Measurements from ENCODE around the gene ANXA5.
"Not testable (repeated sequence)": the region's sequence is repeated elsewhere in the genome, so short reads cannot be mapped to it uniquely, and the experiment has no call there.

Gene ANXA5

DNA sequence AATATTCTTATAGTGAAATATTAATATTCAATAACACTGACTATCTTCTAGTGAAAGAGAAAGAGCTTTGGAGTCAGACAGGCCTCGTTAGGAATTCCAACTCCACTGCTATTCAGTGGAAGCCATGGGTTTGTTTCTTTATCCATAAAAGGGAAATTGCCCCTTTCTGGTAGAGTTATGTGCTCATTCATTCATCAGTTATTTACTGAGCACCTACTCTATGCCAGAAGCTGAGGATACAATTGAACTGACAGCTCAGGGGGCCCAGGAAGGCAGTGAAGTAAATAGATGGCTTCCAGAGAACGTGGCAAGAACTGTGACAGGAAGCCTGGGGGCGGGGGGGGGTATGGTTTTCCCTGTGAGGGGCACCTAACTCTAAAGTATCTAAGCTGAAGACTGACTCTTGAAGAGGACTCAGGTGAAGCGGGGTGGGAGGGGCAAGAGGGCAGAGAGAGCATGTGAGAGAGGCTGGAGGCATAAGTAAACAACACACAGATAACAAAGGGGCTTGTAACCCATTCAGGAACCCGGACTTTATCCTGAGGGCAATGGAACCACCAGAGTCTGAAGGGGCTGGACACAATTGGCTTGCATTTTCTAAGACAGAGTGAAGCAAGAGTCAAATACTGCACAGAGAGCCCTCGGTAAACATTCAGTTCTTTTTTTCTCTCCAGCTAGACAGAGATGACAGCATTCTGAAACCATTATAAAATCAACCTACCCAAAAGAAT, 20.3 kb downstream of the ANXA5 start:
- DNase-seq, result no peak

DNA sequence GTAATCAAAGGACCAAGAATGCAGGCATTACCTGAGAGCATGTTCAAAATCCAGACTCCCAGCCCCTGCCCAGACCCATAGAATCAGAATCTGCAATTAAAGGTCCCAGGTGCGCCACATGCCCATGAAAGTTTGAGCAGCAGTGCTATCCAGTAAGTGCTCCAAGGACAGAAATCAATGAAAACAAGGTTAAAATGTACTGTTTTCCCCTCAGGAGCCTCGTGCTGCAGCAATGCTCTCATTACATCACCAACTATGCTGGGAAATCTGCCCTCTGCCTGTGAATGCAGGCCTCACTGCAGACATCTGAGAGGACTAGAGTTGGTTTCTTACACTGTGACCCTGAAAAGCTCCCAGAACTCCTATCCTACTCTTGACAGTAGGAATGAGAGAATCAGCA, 21.1 kb downstream of the ANXA5 start:
- no peak for DNase-seq

- DNase-seq, result no peak
Measured at GRCh38 chr4:121674696-121675095, 22.1 kb downstream of the ANXA5 start.

DNA sequence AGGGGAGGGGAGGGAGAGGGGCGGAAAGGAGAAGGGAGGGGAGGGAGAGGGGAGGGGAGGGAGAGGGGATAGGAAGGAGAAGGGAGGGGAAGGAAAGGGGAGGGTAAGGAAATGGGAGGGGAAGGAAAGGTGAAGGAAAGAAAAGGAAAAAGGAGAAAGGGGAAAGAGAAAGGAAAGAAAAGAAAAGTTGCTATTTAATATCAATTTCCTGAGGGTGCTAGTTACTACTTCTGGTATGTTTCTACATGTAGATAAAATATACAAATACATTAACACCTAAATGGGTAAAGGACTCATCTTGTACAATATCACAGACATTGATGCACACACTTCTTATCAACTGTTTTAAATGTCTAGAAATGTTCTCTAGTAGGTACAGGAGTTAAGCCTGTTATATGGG, 22.6 kb downstream of the ANXA5 start:
- DNase-seq, result no peak

GRCh38 chr4:121669163-121669550, 27.6 kb downstream of the ANXA5 start:
- DNase-seq, result no peak

- no peak for DNase-seq
Measured at GRCh38 chr4:121668368-121669162, 28.2 kb downstream of the ANXA5 start.

DNA sequence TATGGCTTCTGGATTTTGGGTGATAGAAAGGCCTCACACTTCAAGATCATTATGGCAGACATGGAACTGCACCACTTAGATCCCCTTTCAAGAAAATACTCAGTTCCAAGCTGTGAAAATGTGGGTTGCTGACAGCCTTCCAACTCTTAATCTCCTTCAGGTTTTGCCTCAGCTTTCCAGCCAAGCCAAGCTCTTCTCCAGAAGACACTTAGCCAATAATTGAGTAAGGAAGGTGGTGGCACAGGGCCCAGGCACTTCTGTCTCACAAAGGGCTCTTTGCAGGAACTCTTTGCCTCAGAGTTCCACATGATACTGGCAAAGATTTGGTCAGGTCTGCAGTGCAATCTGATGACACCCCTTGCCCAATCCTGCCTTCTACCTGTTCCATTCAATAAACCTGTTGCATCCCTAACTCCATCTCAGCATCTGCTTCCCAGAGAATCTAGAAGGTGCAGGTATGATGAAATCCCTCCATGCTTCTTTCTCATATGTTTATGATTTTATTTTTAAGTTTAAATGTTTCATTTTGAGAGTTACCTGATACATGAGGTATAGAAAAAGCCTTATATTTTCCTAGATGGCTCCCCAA, 30.6 kb downstream of the ANXA5 start:
- no peak for DNase-seq

DNA sequence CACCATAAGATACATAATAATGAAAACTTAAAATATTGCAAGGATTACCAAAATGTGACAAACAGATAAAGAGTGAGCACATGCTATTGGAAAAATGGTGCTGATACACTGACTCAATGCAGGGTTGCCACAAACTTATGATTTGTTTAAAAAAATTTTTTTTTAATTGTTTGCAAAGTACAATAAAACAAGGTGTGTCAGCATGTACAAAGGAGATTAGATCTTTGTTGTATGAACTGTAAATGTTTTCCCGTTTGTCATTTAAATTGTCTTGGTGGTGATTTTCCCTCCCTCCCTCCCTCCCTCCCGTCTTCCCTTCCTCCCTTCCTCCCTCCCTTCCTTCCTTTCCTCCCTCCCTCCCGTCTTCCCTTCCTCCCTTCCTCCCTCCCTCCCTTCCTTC, 31.4 kb downstream of the ANXA5 start:
- DNase-seq, result no peak

GRCh38 chr4:121662225-121662624, 34.6 kb downstream of the ANXA5 start:
- no peak for DNase-seq

DNA sequence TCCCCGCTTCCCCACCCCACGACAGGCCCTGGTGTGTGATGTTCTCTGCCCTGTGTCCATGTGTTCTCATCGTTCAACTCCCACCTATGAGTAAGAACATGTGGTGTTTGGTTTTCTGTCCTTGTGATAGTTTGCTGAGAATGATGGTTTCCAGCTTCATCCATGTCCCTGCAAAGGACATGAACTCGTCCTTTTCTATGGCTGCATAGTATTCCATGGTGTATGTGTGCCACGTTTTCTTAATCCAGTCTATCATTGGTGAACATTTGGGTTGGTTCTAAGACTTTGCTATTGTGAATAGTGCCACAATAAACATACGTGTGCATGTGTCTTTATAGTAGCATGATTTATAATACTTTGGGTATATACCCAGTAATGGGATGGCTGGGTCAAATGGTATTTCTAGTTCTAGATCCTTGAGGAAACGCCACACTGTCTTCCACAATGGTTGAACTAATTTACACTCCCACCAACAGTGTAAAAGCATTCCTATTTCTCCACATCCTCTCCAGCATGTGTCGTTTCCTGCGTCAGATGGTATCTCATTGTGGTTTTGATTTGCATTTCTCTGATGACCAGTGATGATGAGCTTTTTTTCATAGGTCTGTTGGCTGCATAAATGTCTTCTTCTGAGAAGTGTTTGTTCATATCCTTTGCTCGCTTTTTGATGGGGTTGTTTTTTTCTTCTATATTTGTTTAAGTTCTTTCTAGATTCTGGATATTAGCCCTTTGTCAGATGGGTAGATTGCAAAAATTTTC, 36.4 kb downstream of the ANXA5 start:
- DNase-seq, result not testable (repeated sequence)

DNA sequence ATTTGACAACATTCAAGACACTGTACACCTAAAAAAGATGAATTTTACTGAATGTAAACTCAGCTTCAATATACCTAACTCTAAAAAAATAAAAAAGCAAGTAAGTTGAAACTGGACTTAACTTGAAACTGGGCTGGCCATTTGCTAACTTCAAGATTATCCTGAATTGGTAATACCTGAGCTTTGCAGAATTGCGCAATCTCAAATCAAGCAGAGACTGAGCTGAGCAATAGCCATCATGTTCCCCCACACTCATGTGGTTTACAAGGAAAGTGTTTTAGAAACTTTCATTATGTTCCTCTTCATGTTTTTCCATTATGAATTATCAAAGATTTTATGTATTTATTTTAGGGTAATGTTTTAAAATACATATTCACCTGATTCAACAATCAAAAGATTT, 38.7 kb downstream of the ANXA5 start:
- no peak for DNase-seq

GRCh38 chr4:121656269-121656641, 40.5 kb downstream of the ANXA5 start:
- no peak for DNase-seq

DNA sequence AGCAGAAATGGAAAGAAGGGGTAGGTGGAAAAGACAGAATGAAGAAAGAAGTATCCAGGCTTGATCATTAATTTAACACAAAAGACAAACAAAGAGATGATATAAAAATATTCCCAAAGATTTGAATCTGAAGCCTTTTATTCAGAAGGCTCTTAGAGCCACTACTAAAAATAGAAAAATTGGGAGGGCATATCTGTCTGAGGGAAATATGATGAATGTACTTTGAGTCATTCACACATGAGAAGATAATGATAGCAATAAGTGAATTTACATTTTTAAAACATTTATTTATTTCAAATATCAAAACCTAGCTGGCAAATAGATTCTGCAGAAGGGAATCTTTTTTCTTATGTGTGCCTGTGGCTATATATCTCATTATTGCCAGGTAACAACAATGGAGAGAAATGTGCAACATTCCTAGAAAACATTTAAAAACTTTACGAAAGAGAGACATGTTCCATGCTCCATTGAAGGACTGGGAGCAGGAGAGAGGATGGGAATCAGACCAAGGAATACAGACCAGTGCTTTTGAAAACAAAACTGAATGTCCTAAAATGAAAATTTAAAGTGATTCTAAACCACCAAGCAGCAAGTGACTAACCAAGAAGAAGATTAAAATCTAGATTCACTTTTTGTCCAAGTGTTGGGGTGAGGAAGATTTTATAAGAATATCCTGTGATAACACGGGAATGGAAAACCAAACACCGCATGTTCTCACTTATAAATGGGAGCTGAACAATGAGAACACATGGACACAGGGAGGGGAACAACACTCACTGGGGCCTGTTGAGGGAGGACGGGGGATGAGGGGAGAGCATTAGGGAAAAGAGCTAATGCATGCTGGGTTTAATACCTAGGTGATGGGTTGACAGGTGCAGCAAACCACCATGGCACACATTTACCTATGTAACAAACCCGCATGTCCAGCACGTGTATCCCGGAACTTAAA, 41.2 kb downstream of the ANXA5 start:
- no peak for DNase-seq

DNA sequence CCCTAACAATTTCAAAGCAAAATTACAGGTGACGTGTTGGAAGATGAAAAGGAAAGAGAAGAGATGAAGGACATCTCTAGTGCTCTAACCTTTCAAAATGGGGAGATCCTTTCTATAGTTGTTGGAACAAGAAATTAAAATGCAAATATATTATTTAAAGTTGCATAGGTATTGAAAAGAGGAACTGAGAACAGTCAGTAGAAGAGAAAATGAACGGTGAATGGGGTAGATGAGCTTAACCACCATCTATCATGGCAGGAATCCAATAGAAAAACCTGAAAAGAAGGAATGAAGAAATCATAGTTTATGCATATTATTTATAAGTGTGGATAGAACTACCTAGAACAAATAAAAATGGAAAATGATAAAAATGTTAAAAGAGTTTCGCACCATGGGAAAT, 42.0 kb downstream of the ANXA5 start:
- DNase-seq, result no peak

- DNase-seq, result no peak
Measured at GRCh38 chr4:121653986-121654385, 42.8 kb downstream of the ANXA5 start.

DNA sequence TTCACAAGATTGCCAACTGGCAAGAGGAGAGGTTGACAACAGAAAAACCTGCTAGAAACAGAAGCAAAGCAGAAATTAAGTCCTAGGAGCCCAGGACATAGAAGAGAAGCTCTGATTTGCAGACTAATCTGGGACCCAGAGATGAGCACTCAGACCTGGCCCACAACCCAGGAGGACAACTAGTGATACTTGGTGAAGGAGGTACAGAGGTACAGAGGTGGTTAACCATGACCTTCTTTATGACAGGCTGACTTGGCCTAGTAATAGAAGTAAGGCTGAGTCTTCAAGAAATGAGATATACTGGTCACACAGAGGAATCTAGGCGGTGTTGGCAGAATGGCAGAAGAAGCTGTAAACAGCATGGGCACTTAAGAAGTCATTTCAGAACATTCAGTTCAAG, 43.6 kb downstream of the ANXA5 start:
- DNase-seq, result no peak

GRCh38 chr4:121651597-121651996, 45.2 kb downstream of the ANXA5 start:
- DNase-seq, result no peak

DNA sequence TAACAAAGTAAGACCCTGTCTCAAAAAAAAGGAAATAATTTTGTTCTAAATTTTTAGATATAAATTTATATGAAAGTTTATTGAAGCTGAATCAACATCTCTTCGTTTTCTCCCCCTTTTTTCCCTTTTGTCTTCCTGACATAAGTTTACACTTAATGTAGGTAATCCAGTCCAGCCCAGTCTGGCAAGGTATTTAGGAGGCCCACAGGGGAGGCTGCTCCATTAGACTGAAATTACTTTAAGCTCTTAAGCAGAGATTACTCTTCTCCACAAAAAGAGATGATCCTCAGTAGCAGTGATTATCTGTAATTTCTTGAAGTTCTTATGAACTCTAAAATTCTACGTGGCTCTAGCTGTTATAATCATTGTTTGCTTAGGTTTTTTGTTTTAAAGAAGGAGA, 46.0 kb downstream of the ANXA5 start:
- no peak for DNase-seq

GRCh38 chr4:121648516-121648915, 48.3 kb downstream of the ANXA5 start:
- DNase-seq, result no peak

- no peak for DNase-seq
Measured at GRCh38 chr4:121642876-121643585, 53.7 kb downstream of the ANXA5 start.

- DNase-seq, result no peak
Measured at GRCh38 chr4:121642292-121642691, 54.5 kb downstream of the ANXA5 start.

- no peak for DNase-seq
Measured at GRCh38 chr4:121633653-121634052, 63.1 kb downstream of the ANXA5 start.
